Natural killer cell treated with Interleukin-12 subunit alpha and Interleukin-12 subunit beta and Interleukin-15 and Interleukin-18, amount 100 ng/mL, for 72 hours (primary cell): ENCODE results near the gene LTC4S. TPM values are rescaled to one million over a fixed set of nuclear protein-coding genes. Genes with fewer than 3 reads are reported as not detected.
A peak's percentile ranks its signal among the peaks of the same experiment; 100 is the strongest.

Experiments
- ATAC-seq, 2 donors: fragments of 150-1000 bp; cut with Tn5 transposase in 1 of 2; sonication (Bioruptor Pico), chemical (Tn5 transposase) in 1 of 2; 2 replicates each; pipeline ENCODE4 v1.10.0; 2021
- DNase-seq: peaks from one replicate; pipeline ENCODE4 v3.0.0; 2022; ENCODE audit warnings: low spot score
- H3K27ac Mint-ChIP-seq, 2 donors: 1 replicate in 1 of 2; 2 replicates in 1 of 2; pipeline ENCODE4 v1.8.0; 2022; ENCODE audit warnings: mixed read lengths in 2 of 2, mild to moderate bottlenecking in 1 of 2, moderate library complexity in 1 of 2
- H3K27me3 Mint-ChIP-seq, 2 donors: 1 replicate in 1 of 2; 2 replicates in 1 of 2; pipeline ENCODE4 v1.8.0; 2022; ENCODE audit warnings: mixed read lengths in 2 of 2
- H3K36me3 Mint-ChIP-seq: one replicate; pipeline ENCODE4 v1.8.0; 2022; ENCODE audit warnings: mixed read lengths
- H3K4me1 Mint-ChIP-seq, 2 donors: 1 replicate in 1 of 2; 2 replicates in 1 of 2; pipeline ENCODE4 v1.8.0; 2022; ENCODE audit warnings: low read depth in 2 of 2, mixed read lengths in 2 of 2, mild to moderate bottlenecking in 1 of 2
- H3K4me3 Mint-ChIP-seq: one replicate; pipeline ENCODE4 v1.8.0; 2022; ENCODE audit warnings: mixed read lengths
- H3K9me3 Mint-ChIP-seq: 2 replicates; pipeline ENCODE4 v1.8.0; 2022; ENCODE audit warnings: mixed read lengths
- total RNA-seq, 2 donors: library from RNA; stranded (reverse); gene quantifications; one replicate each; pipeline ENCODE4 v1.2.3, GENCODE V29; 2022

LTC4S gene
- total RNA-seq, 2 donors from 2014 or later = 2.9 to 4.0 TPM

GRCh38 chr5:179764056-179764455 lies 29.7 kb upstream of the LTC4S start:
- no peak overlapping the region for H3K27ac Mint-ChIP-seq
- H3K36me3 Mint-ChIP-seq = no peaks in the 10 kb centered on the region
- no peak for ATAC-seq
- no peaks in the 10 kb centered on the region for H3K27me3 Mint-ChIP-seq
- peaks cover 50 to 53% of the 10 kb centered on the region in 2 donors for H3K4me1 Mint-ChIP-seq
- no peak for DNase-seq
- H3K9me3 Mint-ChIP-seq = no peaks in the 10 kb centered on the region
- no peak overlapping the region for H3K4me3 Mint-ChIP-seq

- peak overlapping the region in 1 of 2 donors; percentile 58 for H3K27ac Mint-ChIP-seq
- no peak overlapping the region for H3K4me3 Mint-ChIP-seq
Measured at GRCh38 chr5:179765400-179765799, 28.4 kb upstream of the LTC4S start.

GRCh38 chr5:179766021-179766725 lies 27.6 kb upstream of the LTC4S start:
- peaks cover 39 to 47% of the 10 kb centered on the region in 2 donors for H3K4me1 Mint-ChIP-seq

More at GRCh38 chr5:179765400-179765799, 28.4 kb upstream of the LTC4S start:
- peaks cover 43 to 48% of the 10 kb centered on the region in 2 donors for H3K4me1 Mint-ChIP-seq
- H3K36me3 Mint-ChIP-seq = no peaks in the 10 kb centered on the region
- no peaks in the 10 kb centered on the region for H3K9me3 Mint-ChIP-seq
- no peak for ATAC-seq
- no peaks in the 10 kb centered on the region for H3K27me3 Mint-ChIP-seq
- DNase-seq = no peak

GRCh38 chr5:179766726-179767455 lies 26.9 kb upstream of the LTC4S start:
- no peaks in the 10 kb centered on the region for H3K36me3 Mint-ChIP-seq
- H3K27me3 Mint-ChIP-seq = no peaks in the 10 kb centered on the region
- ATAC-seq (no peak), DNase-seq (no peak)
- no peak overlapping the region for H3K4me3 Mint-ChIP-seq
- H3K27ac Mint-ChIP-seq = no peak overlapping the region
- no peaks in the 10 kb centered on the region for H3K9me3 Mint-ChIP-seq
- H3K4me1 Mint-ChIP-seq = peaks cover 33 to 43% of the 10 kb centered on the region in 2 donors

More at GRCh38 chr5:179766021-179766725, 27.6 kb upstream of the LTC4S start:
- no peaks in the 10 kb centered on the region for H3K36me3 Mint-ChIP-seq
- H3K27ac Mint-ChIP-seq = peak overlapping the region in 1 of 2 donors; percentile 58
- no peaks in the 10 kb centered on the region for H3K9me3 Mint-ChIP-seq
- H3K4me3 Mint-ChIP-seq = no peak overlapping the region
- ATAC-seq = no peak
- no peaks in the 10 kb centered on the region for H3K27me3 Mint-ChIP-seq
- no peak for DNase-seq

GRCh38 chr5:179767496-179768100 lies 26.2 kb upstream of the LTC4S start:
- Mint-ChIP-seq H3K9me3 (no peaks in the 10 kb centered on the region), H3K27ac (peak overlapping the region in 1 of 2 donors; percentile 72), H3K4me3 (no peak overlapping the region), H3K4me1 (peaks cover 26 to 39% of the 10 kb centered on the region in 2 donors), H3K36me3 (no peaks in the 10 kb centered on the region), H3K27me3 (no peaks in the 10 kb centered on the region)
- DNase-seq (no peak), ATAC-seq (no peak)

- peaks cover 17 to 37% of the 10 kb centered on the region in 2 donors for H3K4me1 Mint-ChIP-seq
- peaks cover 6% of the 10 kb centered on the region for H3K36me3 Mint-ChIP-seq
- peak overlapping the region; percentile 27 for H3K4me3 Mint-ChIP-seq
- H3K27me3 Mint-ChIP-seq = no peaks in the 10 kb centered on the region
- no peaks in the 10 kb centered on the region for H3K9me3 Mint-ChIP-seq
- ATAC-seq = peak; percentile 55 to 75
- peak overlapping the region in 1 of 2 donors; percentile 72 for H3K27ac Mint-ChIP-seq
- DNase-seq = no peak
Measured at GRCh38 chr5:179768326-179769085, 25.3 kb upstream of the LTC4S start.

- H3K36me3 Mint-ChIP-seq = peaks cover 6% of the 10 kb centered on the region
- ATAC-seq (no peak), DNase-seq (no peak)
- H3K27me3 Mint-ChIP-seq = no peaks in the 10 kb centered on the region
- no peak overlapping the region for H3K4me3 Mint-ChIP-seq
- H3K27ac Mint-ChIP-seq = peak overlapping the region in 1 of 2 donors; percentile 72
- H3K4me1 Mint-ChIP-seq = peaks cover 15 to 31% of the 10 kb centered on the region in 2 donors
- H3K9me3 Mint-ChIP-seq = no peaks in the 10 kb centered on the region
Measured at GRCh38 chr5:179769271-179769670, 24.5 kb upstream of the LTC4S start.

- Mint-ChIP-seq H3K4me1 (peaks cover 15 to 31% of the 10 kb centered on the region in 2 donors), H3K27ac (no peak overlapping the region)
- peak in 1 of 2 donors; percentile 52 for ATAC-seq
Measured at GRCh38 chr5:179769796-179770195, 24.0 kb upstream of the LTC4S start.

GRCh38 chr5:179771311-179771895 lies 22.4 kb upstream of the LTC4S start:
- ATAC-seq = no peak
- H3K36me3 Mint-ChIP-seq = peaks cover 10% of the 10 kb centered on the region
- no peak overlapping the region for H3K4me3 Mint-ChIP-seq
- no peak overlapping the region for H3K27ac Mint-ChIP-seq
- no peaks in the 10 kb centered on the region for H3K9me3 Mint-ChIP-seq
- no peak for DNase-seq
- H3K27me3 Mint-ChIP-seq = no peaks in the 10 kb centered on the region
- H3K4me1 Mint-ChIP-seq = peaks cover 11 to 24% of the 10 kb centered on the region in 2 donors

More at GRCh38 chr5:179769796-179770195, 24.0 kb upstream of the LTC4S start:
- no peaks in the 10 kb centered on the region for H3K9me3 Mint-ChIP-seq
- no peak for DNase-seq
- H3K36me3 Mint-ChIP-seq = peaks cover 6% of the 10 kb centered on the region
- no peak overlapping the region for H3K4me3 Mint-ChIP-seq
- H3K27me3 Mint-ChIP-seq = no peaks in the 10 kb centered on the region

- H3K27ac Mint-ChIP-seq = peak overlapping the region in 1 of 2 donors; percentile 8
- DNase-seq = no peak
- no peak for ATAC-seq
- peaks cover 11 to 23% of the 10 kb centered on the region in 2 donors for H3K4me1 Mint-ChIP-seq
- no peaks in the 10 kb centered on the region for H3K9me3 Mint-ChIP-seq
- peaks cover 10% of the 10 kb centered on the region for H3K36me3 Mint-ChIP-seq
- no peaks in the 10 kb centered on the region for H3K27me3 Mint-ChIP-seq
- no peak overlapping the region for H3K4me3 Mint-ChIP-seq
Measured at GRCh38 chr5:179772351-179772750, 21.4 kb upstream of the LTC4S start.

- H3K27me3 Mint-ChIP-seq = no peaks in the 10 kb centered on the region
- no peaks in the 10 kb centered on the region for H3K9me3 Mint-ChIP-seq
- DNase-seq (no peak), ATAC-seq (no peak)
- H3K4me1 Mint-ChIP-seq = peaks cover 19 to 22% of the 10 kb centered on the region in 2 donors
- no peak overlapping the region for H3K27ac Mint-ChIP-seq
- H3K4me3 Mint-ChIP-seq = no peak overlapping the region
- peaks cover 10% of the 10 kb centered on the region for H3K36me3 Mint-ChIP-seq
Measured at GRCh38 chr5:179773686-179774040, 20.1 kb upstream of the LTC4S start.

GRCh38 chr5:179774442-179774841 lies 19.3 kb upstream of the LTC4S start:
- no peaks in the 10 kb centered on the region for H3K27me3 Mint-ChIP-seq
- no peaks in the 10 kb centered on the region for H3K9me3 Mint-ChIP-seq
- DNase-seq (no peak), ATAC-seq (peak in 1 of 2 donors; percentile 31)
- H3K4me3 Mint-ChIP-seq = no peak overlapping the region
- no peak overlapping the region for H3K27ac Mint-ChIP-seq
- peaks cover 10% of the 10 kb centered on the region for H3K36me3 Mint-ChIP-seq
- H3K4me1 Mint-ChIP-seq = peaks cover 13 to 20% of the 10 kb centered on the region in 2 donors

GRCh38 chr5:179776411-179776938 lies 17.3 kb upstream of the LTC4S start:
- no peak for ATAC-seq
- no peak for DNase-seq
- Mint-ChIP-seq H3K9me3 (no peaks in the 10 kb centered on the region), H3K4me1 (peaks cover 13 to 18% of the 10 kb centered on the region in 2 donors), H3K27ac (no peak overlapping the region), H3K27me3 (no peaks in the 10 kb centered on the region), H3K36me3 (peaks cover 10% of the 10 kb centered on the region), H3K4me3 (no peak overlapping the region)
